Measurements from ENCODE around the gene FGGY.
"Not testable (repeated sequence)": the region's sequence is repeated elsewhere in the genome, so short reads cannot be mapped to it uniquely, and the experiment has no call there.

FGGY gene

DNA sequence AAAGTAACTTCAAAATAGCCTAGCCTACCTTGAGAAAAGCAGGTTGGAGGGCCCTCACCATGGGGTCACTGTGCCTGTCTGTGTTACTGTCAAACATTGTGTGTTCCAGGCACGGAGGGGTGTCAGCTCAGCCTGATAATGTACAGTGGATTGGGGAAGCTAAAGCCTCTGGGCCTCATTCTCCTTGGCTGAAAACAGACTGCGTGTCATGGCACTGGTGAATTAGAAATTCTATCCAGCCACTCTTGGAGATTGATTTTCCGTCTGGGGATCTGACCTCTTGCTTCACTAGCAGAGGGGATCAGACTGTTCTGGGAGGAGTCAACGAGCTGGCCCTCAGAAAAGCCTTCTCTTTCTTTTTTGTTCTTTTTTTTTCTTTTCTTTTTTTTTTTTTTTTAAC, 394.4 kb downstream of the FGGY start:
- no peak for DNase-seq

GRCh38 chr1:59692591-59692990, 395.7 kb downstream of the FGGY start:
- no peak for DNase-seq

DNA sequence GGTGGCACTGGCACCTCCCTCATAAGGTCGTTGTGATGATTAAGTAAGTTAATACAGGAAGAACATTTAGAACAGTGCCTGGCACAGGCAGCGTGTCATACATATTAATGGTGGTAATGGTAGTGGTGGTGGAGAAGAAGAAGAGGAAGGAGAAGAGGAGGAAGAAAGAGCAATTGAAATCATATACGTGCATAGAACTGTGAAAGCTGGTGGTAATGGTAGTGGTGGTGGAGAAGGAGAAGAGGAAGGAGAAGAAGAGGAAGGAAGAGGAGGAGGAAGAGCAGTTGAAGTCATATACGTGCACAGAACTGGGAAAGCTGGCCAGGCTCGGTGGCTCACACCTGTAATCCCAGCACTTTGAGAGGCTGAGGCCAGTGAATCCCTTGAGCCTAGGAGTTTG, 396.5 kb downstream of the FGGY start:
- DNase-seq: no peak

DNA sequence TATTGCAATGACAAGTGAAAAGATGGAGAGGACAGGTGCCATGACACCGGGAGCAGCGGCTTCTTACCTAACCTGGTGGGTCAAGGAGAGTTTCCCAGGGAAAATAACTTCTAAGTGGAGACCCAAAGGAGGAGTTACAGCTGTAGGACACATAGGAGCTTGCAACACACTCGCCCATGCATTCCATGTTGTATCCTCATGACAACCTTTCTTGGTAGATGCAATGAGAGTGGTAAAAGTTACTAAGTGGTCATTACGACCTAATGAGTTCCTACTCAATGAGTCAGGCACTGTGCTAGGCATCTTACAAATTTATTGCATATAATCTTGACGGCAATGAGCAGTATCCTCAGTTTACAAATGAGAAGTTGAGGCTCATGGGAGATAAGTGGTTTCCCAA, 398.4 kb downstream of the FGGY start:
- DNase-seq: no peak

DNA sequence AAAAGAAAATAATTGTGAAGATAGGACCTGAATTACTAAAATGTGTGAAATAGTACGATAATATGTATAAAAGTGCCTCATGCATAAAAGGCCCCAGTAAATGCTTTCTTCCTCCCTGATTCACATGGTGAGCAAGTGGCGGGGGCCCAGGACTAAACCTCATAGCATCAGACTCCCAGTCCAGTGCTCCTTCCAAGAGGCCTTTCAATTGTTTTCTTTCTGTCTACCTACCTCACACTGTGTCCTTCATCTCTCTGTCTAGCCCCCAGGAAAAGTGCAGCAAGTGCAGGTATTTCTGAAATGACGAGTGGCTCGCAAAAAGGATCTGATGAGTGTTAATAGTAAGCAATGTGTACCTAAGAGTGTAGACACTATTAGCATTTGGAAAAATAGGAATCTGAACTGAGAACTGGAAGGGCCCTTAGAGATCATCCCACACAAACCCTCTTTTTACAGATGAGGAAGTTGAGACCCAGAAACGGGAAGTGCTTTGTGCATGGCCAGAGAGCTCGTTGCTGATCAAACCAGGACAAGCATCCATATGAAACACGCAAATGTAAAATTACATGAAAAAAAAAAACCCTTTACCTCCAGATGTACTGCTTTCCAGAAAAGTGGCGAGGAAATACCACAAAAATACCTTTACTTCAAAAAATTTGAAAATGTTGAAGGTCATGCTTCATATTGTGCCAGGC, 399.7 kb downstream of the FGGY start:
- DNase-seq: no peak

DNA sequence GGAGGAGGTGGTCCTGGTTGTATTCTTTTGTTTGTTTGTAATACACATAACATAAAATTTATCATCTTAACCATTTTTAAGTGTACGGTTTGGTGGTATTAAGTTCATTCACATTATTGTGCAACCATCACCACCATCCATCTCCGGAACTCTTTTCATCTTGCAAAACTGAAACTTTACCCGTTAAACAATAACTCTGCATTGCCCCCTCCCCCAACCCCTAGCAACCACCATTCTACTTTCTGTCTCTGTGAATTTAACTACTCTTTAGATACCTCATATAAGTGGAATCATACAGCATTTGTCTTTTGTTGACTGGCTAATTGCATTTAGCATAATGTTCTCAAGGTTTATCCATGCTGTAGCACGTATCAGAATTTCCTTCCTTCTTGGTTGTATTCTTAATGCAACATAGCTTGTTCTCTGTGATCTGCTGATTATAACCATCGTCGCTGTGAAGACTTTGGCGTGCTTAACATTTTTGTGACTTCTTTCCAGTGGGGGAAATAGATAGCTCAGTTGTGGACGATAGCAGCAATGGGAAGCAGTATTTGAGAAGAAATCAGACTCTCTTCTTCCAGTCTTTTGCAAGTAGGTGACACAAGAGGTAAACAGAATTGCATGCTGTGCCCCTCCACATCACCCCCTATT, 400.4 kb downstream of the FGGY start:
- no peak for DNase-seq

- DNase-seq: no peak
Observed at GRCh38 chr1:59698386-59698785, 401.5 kb downstream of the FGGY start.

DNA sequence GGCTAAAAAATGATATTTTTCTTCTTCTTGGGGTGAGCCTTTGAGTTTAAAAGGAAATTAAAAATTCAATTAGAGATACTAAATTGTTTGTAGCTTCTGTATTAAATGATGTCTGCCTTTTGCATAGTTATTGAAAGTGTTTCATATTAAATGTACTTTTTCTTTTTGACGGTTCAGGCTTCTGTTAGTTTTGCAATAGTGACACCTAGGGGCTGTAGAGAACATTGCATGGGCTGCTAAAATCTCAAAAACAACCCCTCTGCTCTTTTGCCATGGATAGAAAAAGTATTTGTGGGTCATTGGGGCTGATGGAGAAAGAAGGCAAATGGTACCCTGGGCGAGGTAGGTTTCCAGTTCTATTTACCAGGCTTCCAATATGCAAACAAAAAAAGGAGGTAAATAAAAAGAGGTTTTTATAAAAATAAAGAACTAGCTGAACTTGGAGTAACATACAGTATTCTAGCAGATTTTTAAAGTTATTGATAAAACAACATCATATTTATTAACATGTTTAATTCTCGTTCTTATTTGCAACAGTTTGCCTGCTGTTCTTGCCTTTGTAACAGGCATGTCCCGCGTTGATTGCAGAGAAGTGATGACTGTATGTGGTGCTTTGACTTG, 402.4 kb downstream of the FGGY start:
- DNase-seq: no peak

GRCh38 chr1:59701376-59701775, 404.5 kb downstream of the FGGY start:
- DNase-seq: no peak

DNA sequence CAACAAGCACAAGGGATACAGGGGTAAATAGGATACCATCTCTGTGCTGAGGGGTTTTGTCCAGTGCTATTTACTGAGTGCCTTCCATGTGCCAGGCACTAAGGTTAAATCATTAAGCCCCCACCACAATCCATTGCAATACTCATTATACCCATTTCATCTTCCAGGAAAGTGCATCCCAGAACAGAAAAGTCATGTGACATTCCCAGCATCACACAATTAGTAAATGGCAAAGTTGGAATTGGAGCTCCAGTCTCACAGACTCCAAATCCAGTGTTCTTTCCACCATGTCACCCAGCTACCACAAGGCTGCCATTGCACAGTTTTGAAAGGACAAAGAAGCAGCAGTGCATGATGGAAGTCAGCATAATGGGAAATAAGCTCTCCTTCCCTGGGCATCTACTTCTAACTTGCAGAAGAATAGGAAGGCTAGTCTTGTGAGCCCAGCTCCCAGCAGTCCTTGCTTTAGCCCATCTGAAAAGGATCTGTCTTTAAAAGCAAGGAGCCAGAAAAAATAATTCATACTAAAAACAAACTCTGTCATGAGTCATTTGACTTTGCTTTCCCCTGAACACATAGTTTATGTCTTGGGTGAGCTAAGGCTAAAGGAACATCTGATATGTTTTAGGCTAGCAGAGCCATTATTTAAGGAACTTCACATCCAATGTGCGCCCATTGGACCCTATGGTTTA, 406.5 kb downstream of the FGGY start:
- DNase-seq: no peak

DNA sequence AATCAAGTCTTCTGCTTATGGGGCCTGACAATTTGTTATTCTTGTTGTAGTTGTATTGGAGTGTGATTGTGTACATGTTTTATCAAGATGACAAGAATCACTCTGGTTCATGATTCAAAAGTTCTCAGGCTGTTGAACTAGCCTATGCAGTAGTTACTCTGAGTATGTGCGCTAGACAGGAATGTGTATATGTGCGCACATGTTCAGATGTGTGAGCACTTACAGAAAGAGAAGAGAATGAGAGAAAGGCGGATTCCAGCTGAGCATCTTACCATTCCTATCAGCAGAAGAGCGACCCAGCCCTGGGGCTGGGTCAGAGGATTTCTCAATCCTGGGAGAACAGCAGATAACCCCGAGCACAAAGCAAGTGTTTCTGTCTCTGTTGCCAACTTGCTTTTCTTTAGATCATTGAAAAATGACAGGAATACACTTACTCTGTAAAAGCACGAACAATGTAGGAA, 407.1 kb downstream of the FGGY start:
- DNase-seq: no peak

DNA sequence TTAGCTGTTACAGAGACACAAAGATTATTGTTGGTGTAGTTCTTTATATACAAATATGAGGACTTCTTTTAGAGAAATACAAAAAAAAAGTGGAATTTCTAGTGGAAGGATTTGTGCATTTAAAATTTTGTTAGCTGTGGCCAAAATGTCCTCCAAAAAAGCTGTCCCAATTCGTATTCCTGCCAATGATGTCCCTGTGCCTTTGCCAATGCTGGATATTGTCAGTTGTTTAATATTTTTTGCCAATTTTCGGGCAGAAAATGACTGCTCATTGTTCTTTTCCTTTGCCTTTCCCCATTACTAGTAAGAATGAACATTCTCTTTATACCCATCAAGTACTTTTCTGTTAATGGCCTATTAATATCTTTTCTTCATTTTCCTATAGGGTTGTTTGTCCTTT, 407.8 kb downstream of the FGGY start:
- no peak for DNase-seq

- DNase-seq: no peak
Observed at GRCh38 chr1:59705466-59706302, 408.8 kb downstream of the FGGY start.

DNA sequence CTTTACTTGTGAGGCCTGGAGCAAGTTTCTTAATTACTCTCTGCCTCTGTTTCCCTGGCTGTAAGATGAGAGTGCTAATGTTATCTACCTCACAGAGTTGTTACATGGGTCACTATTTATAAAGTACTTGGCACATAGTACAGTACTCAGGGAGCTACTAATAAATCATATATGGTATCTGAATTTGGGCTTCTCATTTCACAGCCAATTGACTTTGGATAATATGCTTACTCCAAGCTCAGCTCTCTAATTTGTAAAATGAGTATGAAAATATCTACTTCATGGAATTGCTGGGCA, 409.4 kb downstream of the FGGY start:
- DNase-seq: no peak

DNA sequence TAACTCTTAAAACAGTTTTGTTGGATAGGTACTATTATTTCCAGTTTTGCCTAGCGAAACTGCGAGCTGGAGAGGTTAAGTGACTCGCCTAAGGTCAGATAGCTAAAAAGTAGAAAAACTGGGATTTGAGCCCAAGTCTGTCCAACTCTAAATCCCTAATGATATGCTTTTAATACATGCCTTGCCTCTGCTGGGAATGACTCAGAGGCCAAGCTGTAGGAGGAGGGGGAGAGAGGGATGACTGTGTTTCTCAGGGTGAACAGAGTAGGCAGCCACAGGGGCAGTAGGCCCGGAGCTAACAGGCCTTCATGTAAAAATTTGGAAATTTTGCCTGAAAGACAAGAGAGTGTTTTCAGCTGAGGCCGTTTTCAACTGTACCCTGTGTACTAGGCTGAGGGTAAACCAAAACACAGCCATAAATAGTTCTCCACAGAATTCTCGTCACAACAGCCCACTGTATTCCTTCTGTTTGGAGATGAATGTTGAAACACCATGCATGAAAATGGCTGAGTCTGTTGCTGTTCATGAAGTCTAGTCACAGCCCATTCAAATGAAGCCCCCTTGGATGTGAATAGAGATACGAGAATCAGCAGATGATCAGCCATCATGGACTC, 410.4 kb downstream of the FGGY start:
- DNase-seq: no peak

DNA sequence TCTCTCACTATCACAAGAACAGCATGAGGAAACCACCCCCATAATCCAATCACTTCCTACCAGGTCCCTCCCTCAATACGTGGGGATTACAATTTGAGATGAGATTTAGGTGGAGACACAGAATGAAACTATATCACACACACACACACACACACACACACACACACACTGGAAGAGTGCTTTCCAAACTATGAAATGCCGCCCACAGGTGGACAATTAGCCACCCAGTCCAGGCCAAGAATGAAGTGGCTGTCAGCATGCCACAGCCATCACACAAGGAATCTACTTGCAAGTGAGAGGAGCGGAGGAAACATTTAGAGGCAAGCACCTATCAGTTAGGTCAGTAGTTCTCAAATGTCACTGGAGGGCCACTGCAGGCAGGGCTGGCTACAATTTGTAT, 412.4 kb downstream of the FGGY start:
- DNase-seq: no peak

- not testable (repeated sequence) for DNase-seq
Observed at GRCh38 chr1:59710920-59711319, 414.0 kb downstream of the FGGY start.

DNA sequence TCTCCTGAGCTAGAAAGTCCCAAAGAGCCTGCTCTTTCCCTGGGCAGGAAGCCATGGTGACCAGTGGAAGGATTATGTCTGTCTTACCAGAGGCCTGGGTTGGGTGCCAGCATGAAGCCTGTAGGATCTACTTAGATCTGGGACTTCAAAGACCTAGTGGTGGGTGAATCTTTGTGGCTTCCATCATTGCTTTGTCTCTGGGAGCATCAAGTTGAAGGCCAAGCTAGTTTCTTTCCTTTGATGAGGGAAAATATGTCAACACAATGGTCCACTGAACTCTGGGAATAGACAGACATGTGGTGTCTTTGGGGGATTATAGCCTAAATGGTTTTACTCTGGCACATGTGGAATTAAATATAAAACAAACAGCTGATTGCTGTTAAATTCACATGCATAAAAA, 417.3 kb downstream of the FGGY start:
- DNase-seq: no peak

DNA sequence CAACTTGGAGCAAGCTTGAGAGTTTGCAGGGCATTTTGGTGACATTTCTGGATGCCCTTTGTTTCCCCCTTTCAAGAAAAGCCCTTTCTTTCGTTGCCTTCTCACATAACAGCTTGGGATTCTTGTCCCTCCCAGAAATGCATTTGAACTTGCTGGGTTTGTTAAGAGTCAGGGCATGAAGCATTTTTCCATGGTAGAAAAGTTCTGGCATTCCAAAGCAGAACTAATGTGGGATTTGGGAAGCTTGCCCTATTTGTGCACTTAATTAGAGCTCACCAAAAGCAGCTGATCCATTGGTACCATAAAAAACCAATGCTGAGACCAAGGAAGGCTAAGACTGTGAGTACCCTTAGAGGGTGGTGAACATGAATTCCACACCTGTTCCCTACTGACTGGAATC, 418.1 kb downstream of the FGGY start:
- no peak for DNase-seq

- no peak for DNase-seq
Observed at GRCh38 chr1:59716832-59717231, 419.9 kb downstream of the FGGY start.

- DNase-seq: no peak
Observed at GRCh38 chr1:59718064-59718988, 421.4 kb downstream of the FGGY start.

GRCh38 chr1:59718989-59719360, 422.1 kb downstream of the FGGY start:
- no peak for DNase-seq
